GM12872 (cell line): Measurements from ENCODE around the gene AXIN1.

Source experiments
- TF ChIP-seq, protein P1 (sequence below): IDR thresholded peaks from 3 replicates; pipeline ENCODE4 v1.5.1; 2011; ENCODE audit warnings: low read depth, mild to moderate bottlenecking, low read length, moderate library complexity; ENCODE audit not compliant: insufficient read depth

AXIN1 gene

DNA sequence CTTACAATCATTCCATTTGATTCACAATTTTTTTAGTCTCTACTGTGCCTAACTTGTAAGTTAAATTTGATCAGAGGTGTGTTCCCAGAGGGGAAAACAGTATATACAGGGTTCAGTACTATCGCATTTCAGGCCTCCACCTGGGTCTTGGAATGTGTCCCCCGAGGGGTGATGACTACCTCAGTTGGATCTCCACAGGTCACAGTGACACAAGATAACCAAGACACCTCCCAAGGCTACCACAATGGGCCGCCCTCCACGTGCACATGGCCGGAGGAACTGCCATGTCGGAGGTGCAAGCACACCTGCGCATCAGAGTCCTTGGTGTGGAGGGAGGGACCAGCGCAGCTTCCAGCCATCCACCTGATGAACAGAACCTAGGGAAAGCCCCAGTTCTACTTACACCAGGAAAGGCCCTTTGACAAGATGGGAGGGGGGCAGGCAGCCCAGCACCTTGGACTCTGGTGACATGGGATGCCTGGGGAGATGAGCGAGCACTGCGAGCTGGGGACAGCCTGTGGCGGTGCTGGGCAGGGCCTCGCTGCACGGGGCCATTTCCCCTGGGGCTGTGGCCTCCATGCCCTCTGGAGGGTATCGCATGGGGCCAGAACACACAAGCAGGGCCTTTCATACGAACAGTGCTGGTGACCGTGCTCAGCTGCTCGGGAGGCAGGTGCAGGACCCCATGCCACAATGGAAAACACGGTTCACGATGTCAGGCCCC lies 35.6 kb downstream of the AXIN1 start:
- TF ChIP-seq, protein P1, sequence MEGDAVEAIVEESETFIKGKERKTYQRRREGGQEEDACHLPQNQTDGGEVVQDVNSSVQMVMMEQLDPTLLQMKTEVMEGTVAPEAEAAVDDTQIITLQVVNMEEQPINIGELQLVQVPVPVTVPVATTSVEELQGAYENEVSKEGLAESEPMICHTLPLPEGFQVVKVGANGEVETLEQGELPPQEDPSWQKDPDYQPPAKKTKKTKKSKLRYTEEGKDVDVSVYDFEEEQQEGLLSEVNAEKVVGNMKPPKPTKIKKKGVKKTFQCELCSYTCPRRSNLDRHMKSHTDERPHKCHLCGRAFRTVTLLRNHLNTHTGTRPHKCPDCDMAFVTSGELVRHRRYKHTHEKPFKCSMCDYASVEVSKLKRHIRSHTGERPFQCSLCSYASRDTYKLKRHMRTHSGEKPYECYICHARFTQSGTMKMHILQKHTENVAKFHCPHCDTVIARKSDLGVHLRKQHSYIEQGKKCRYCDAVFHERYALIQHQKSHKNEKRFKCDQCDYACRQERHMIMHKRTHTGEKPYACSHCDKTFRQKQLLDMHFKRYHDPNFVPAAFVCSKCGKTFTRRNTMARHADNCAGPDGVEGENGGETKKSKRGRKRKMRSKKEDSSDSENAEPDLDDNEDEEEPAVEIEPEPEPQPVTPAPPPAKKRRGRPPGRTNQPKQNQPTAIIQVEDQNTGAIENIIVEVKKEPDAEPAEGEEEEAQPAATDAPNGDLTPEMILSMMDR: no peak

DNA sequence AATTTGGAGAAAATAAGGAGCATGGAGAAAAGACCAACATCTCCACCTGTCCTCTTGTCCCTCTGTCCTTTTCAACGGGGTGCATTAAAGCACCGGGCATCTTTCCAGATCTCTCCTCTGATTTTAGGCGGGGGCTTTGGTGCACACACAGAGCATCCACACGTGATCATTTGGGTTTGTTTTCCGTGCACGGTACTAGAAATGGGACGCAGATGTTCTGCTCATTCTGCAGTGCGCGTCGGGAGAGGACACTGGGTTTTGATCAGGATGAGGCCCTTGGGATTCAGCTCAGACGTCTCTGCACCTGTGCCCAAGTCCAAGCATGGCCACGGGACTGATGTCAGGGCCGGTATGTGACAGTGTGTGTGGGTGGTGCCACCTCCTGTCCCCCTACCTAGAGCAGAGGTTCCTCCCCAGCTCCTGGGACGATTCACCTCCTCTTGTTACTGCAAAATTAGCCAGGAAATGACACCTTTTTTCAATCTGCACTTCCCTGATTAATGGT lies 37.7 kb downstream of the AXIN1 start:
- TF ChIP-seq, protein P1: no peak

DNA sequence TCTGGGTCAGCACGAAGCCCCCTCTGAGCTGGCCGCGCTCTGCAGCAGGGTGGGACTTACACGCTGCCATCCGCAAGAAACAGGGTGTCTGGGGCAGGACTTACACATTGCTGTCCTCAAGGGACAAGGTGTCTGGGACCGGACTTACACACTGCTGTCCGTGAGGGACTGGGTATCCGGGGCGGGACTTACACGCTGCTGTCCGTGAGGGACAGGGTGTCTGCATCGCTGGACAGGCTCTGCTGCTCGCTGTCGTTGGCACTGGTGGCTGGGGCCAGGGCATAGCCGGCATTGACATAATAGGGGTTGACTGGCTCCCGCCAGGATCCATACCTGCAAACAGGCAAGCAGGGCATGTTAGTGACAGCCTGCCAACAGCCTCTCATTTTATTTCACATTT lies 38.2 kb downstream of the AXIN1 start:
- TF ChIP-seq, protein P1: no peak

DNA sequence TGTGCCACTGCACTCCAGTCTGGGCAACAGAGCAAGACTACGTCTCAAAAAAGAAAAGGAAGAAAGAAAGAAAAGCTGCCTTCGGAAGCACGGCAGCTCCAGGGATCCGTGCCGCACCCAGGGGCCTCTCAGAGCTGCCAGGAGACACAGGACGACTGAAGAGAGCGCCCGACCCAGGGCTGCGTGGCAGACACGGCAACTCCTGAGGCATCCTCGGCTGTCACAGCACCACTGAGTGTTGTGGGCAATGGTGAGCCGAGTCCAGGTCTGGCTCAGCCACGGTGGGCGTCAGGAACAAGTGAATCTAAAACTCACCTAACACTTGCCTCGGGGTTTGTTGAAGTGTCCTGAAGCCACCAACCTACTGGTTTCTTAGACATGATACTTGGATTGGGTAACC lies 40.8 kb downstream of the AXIN1 start:
- TF ChIP-seq, protein P1: no peak

DNA sequence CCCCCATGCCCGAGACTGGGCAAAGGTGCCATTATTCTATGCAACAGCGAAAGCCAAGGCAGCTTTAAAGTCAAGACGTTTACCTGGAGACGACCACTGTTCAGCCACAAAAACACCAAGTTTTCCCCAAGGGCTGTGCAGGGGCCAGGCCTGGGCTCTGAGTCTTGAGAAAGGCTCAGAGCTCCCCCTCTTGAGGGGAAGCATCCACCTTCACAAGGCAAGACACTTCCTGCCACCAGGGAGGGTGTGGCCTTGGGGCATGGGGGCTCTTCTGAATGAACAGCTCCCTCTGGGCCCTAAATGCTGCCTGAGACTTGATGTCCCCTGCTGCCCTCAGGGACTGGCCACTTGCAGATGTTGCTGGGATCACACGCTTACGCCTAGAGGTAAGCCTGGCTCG lies 43.0 kb downstream of the AXIN1 start:
- TF ChIP-seq, protein P1: no peak

DNA sequence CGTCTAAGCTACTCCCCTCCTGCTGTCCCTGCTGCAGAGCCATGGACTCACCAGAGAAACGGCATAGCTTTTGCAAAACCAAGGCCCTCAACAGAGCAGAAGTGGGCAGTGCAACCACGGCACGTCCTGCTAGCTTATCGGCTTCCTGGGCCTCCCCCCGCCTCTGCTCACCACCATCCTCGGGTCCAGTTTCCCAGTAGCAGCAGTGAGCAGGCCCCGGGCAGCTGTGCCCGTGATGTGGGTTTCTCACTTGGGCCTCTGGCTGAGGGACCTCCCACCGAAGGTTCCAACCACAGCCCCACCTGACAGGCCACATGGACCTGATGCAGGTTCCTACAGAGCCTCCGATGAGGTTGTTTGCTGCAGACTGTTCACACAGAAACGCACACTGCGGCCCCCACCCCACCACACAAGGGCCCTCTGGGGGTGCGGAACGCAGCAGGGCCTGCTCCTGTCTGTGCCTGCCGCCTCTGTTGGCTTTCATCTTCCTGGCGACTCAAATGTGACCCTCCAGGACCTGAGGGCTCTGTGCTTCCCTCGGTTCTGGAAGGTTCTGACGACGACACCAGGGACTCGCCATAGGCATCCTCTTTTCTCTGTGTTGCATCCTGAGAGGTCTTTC lies 44.7 kb downstream of the AXIN1 start:
- TF ChIP-seq, protein P1: no peak

DNA sequence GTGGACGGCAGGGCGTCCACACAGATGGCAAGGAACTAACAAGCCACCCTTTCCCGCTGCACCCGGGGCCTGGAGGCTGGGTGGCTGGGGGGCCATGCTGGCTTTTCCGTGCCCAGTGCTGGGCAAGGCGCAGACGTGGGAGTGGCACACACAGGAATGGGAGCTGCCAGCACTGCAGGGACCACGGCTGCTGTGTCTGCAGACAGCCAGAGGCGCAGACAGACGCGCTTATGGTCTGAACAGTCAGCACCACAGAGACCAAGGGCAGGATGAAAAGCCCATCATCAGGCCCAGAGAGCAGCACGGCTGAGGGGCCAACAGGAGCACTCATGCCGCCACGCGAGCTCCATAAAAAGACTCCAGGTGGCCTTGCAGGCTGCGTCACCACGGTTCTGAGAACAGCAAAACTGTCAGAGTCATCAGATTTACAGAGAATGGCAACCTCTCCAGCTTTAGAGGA lies 45.6 kb downstream of the AXIN1 start:
- TF ChIP-seq, protein P1: no peak
